Head of caudate nucleus (tissue), 42 donors: ENCODE results near the gene SLC30A2.

Experiments
- DNase-seq, 42 donors: peaks; one replicate each; pipeline versions ENCODE4 v3.0.0 to v3.0.0-alpha.2; 2020 to 2021; ENCODE audit warnings: mixed read lengths in 7 of 42
- intact Hi-C: fragments of 100-400 bp; cut with DNase I; formaldehyde crosslinking; loops from one replicate; pipeline ENCODE4 v1.15.0; 2022

SLC30A2 gene

GRCh38 chr1:26046246-26047095 is 553 bp upstream of the SLC30A2 start:
- DNase-seq: no peak
- intact Hi-C loops: no loop called here

- DNase-seq: no peak
- intact Hi-C loops: no loop called here
These were observed 772 bp downstream of the SLC30A2 start for GRCh38 chr1:26044971-26045721.

GRCh38 chr1:26044414-26044813 is 1.5 kb downstream of the SLC30A2 start:
- intact Hi-C loops: no loop called here
- no peak for DNase-seq

- no peak for DNase-seq
- intact Hi-C loops: no loop called here
These were observed 2.2 kb downstream of the SLC30A2 start for GRCh38 chr1:26043765-26044164.

GRCh38 chr1:26041978-26042377 is 3.9 kb downstream of the SLC30A2 start:
- intact Hi-C loops: no loop called here
- DNase-seq: no peak

GRCh38 chr1:26041401-26041800 is 4.5 kb downstream of the SLC30A2 start:
- intact Hi-C loops: no loop called here
- DNase-seq: no peak

GRCh38 chr1:26038904-26039303 is 7.0 kb downstream of the SLC30A2 start:
- no peak for DNase-seq
- intact Hi-C loops: loop anchor here (5.0 kb wide), 2 partner anchors 63 to 108 kb away; no protein-coding TSS in a partner anchor

- intact Hi-C loops: loop anchor here (5.0 kb wide), 2 partner anchors 64 to 109 kb away; no protein-coding TSS in a partner anchor
- no peak for DNase-seq
These were observed 7.4 kb downstream of the SLC30A2 start for GRCh38 chr1:26038477-26038876.

- DNase-seq: no peak
- intact Hi-C loops: loop anchor here (5.0 kb wide), 2 partner anchors 64 to 109 kb away; no protein-coding TSS in a partner anchor
These were observed 8.0 kb downstream of the SLC30A2 start for GRCh38 chr1:26037904-26038303.

GRCh38 chr1:26036756-26037281 is 9.1 kb downstream of the SLC30A2 start:
- intact Hi-C loops: loop anchor here (5.0 kb wide), 2 partner anchors 65 to 110 kb away; no protein-coding TSS in a partner anchor
- DNase-seq: no peak

- intact Hi-C loops: loop anchor here (5.0 kb wide), 2 partner anchors 66 to 111 kb away; no protein-coding TSS in a partner anchor
- peak; percentile 67 to 94 (median 86) for DNase-seq
These were observed 9.8 kb downstream of the SLC30A2 start for GRCh38 chr1:26035959-26036755.

GRCh38 chr1:26035203-26035958 is 10.5 kb downstream of the SLC30A2 start:
- peak; percentile 94 to 98 (median 97) for DNase-seq
- intact Hi-C loops: loop anchor here (5.0 kb wide), 2 partner anchors 67 to 112 kb away; no protein-coding TSS in a partner anchor

GRCh38 chr1:26034504-26035202 is 11.3 kb downstream of the SLC30A2 start:
- intact Hi-C loops: loop anchor here (5.0 kb wide), 2 partner anchors 68 to 113 kb away; no protein-coding TSS in a partner anchor
- peak in 2 of 42 donors; percentile 23 to 24 for DNase-seq

GRCh38 chr1:26032656-26033357 is 13.1 kb downstream of the SLC30A2 start:
- no peak for DNase-seq
- intact Hi-C loops: no loop called here

GRCh38 chr1:26031611-26032220 is 14.2 kb downstream of the SLC30A2 start:
- intact Hi-C loops: no loop called here
- no peak for DNase-seq

GRCh38 chr1:26031196-26031595 is 14.7 kb downstream of the SLC30A2 start:
- DNase-seq: no peak
- intact Hi-C loops: no loop called here
